GM19372 (cell line): ENCODE data around the gene RNU2-63P.
"Not testable (repeated sequence)": the region's sequence is repeated elsewhere in the genome, so short reads cannot be mapped to it uniquely, and the experiment has no call there.

ENCODE experiments used
- ATAC-seq: cut with Tn5 transposase; IDR thresholded peaks from one replicate; pipeline ENCODE4 v1.9.1; 2021; ENCODE audit warnings: mild to moderate bottlenecking, low read depth, moderate library complexity; ENCODE audit not compliant: unreplicated experiment

Gene RNU2-63P

DNA sequence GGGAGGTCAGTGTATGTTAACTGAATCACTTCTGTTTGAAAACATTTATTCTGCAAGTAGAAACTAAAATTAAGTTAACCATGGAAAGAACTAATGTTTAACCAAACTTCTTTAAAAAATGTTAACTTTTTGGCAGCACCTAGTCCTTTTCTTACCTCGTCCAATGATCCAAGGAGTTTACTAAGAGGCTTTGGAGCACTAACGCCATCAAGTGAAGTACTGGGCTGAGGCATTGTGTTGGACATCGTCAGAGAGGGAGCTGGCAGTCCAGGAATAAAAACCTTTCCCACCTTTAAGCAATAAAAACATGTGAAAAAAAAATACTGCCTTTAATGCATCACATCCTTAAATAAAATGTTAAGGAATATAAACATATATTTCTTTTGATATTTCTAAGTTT lies 23.8 kb downstream of the RNU2-63P start:
- ATAC-seq, result not testable (repeated sequence)

DNA sequence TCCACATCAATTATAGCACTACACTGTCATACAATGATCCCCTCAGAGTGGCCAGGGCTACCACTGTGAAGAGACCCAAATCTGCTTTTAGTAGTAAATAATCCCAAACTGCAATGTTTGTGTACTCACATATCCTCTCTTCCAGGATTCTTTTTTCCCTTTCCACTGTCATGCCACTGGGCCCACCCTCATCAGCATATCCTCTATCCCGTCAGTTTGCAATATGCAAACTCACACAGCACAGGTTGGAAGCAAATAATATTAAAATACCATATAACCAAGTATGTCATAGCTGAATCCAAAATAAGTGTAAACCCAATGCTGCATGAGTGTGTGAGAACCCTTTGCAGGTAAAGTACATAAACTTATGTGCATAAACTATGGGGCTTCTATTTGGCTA lies 28.9 kb downstream of the RNU2-63P start:
- not testable (repeated sequence) for ATAC-seq

DNA sequence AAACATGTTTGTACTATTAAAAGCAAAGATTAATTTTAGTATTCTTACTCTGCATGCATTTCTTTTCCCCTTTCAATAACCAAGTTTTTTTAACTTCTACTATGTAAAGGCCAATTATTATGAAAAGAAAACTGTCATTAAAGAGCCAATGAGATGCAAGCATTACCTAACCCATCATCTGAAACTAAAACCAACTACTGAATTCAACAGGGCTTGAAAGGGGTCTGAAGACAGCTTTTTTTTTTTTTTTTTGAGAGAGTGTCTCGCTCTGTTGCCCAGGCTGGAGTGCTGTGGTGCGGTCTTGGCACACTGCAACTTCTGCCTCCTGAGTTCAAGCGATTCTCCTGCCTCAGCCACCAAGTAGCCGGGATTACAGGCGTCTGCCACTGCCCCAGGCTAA lies 30.4 kb downstream of the RNU2-63P start:
- ATAC-seq, result not testable (repeated sequence)

DNA sequence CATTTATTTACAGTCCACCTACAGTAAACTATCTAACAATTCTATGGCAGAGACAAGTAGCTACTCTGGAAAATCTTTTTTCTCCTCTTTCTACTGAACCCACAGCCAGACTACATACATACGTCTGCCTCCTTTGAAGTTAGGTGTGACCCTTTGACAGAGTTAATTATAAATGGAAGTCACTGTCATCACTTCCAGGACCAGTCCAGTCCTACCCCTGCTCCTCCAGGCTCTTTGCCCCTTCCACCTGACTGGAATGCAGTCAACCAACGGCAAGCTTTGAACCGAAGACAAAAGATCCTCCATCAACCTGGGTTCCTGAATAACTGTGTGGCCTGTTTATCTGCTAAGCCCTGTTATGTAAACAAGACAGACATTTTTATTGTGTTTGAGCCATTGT lies 35.2 kb downstream of the RNU2-63P start:
- ATAC-seq, result not testable (repeated sequence)

DNA sequence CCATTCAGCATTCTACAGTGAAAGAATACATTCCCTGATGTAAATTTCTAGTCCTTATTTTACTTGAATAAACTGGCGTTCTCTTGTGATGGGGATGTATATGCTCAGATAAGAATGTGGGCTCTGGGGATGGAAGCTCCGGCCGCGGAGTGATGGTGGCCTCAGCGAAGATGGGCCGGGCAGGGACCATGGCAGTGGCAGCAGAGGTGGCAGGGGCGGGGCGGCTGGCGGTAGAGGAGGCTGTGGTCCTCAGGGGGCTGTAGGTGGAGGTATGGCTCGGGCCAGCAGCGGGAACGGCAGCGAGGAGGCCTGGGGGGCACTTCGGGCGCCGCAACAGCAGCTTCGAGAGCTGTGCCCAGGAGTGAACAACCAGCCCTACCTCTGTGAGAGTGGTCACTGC lies 44.0 kb downstream of the RNU2-63P start:
- not testable (repeated sequence) for ATAC-seq
